ENCODE results near the gene AADACL4.
"Not testable (repeated sequence)": the region's sequence is repeated elsewhere in the genome, so short reads cannot be mapped to it uniquely, and the experiment has no call there.

AADACL4 gene

DNA sequence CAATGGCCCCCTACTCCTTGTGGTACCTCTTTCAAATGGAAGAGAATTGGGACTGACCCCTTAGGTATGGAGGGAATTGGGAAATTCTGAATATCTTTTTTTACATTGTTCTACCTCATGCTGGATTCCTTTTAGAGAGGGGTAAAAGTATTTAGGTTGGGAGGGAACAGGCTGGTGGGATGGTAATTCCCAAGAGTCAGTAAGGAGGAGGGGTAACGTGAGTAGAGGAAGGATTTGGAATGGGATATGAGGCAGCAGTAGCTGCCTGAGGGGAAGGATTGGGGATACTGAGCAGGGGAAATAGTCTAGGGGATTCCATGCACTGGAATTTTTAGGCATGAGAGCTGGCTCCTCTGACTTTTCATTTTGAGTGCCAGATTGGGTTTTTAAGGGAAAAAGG, 68.2 kb downstream of the AADACL4 start:
- DNase-seq (ENCODE audit: low spot score): no peak

GRCh38 chr1:12712929-12713328, 69.0 kb downstream of the AADACL4 start:
- no peak for DNase-seq (ENCODE audit: low spot score)

- DNase-seq (ENCODE audit: low spot score): not testable (repeated sequence)
Measured at GRCh38 chr1:12713651-12714050, 69.8 kb downstream of the AADACL4 start.

GRCh38 chr1:12714710-12715475, 71.0 kb downstream of the AADACL4 start:
- DNase-seq (ENCODE audit: low spot score): no peak

DNA sequence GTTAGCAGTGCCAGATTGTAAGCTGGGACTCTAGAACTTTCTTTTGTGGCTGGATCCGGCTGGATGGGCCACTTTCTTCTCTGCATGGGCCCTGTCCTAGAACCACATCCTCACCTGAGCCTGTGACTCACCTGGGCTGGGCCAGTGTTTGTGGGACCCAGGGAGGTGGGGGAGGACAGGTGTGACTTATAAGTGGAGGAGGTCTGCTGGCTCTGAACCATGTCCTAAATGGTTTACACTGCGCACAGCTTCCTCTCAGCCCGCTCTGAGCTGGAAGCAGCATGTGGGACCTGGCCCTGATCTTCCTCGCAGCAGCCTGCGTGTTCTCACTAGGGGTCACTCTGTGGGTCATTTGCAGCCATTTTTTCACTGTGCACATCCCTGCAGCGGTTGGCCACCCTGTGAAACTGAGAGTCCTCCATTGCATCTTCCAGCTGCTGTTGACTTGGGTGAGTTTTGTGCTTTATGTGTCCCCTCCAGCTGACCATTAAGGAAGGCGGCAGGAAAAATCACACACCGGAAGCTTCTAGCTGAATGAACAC, 72.1 kb downstream of the AADACL4 start, which contains the start of gene AADACL3:
Gene AADACL3, plus strand, starts transcription at position 215 of the 542 bp plus-strand sequence. Its CDS starts 67 bp downstream, at position 282.
- no peak for DNase-seq (ENCODE audit: low spot score)

Measured in LoVo (cell line).